RPMI7951 (cell line): Measurements from ENCODE around the gene RTEL1. TPM values are rescaled to one million over a fixed set of nuclear protein-coding genes. Genes with fewer than 3 reads are reported as not detected.
"Not testable (repeated sequence)": the region's sequence is repeated elsewhere in the genome, so short reads cannot be mapped to it uniquely, and the experiment has no call there.

Experiments
- DNase-seq: peaks from one replicate; pipeline ENCODE4 v3.0.0-alpha.2; 2012; ENCODE audit warnings: low read depth
- total RNA-seq: library from RNA; depleted of rRNA; stranded (reverse); fragments of >200 nt; shearing (Covaris generic); gene quantifications from 2 replicates; pipeline ENCODE4 v1.2.3, GENCODE V29; 2014

Gene RTEL1
- total RNA-seq, 1 experiment from 2014 or later, result 18.7 TPM

- no peak for DNase-seq
Observed at GRCh38 chr20:63708301-63709148, 50.4 kb downstream of the RTEL1 start.

- no peak for DNase-seq
Observed at GRCh38 chr20:63709149-63709527, 51.0 kb downstream of the RTEL1 start.

DNA sequence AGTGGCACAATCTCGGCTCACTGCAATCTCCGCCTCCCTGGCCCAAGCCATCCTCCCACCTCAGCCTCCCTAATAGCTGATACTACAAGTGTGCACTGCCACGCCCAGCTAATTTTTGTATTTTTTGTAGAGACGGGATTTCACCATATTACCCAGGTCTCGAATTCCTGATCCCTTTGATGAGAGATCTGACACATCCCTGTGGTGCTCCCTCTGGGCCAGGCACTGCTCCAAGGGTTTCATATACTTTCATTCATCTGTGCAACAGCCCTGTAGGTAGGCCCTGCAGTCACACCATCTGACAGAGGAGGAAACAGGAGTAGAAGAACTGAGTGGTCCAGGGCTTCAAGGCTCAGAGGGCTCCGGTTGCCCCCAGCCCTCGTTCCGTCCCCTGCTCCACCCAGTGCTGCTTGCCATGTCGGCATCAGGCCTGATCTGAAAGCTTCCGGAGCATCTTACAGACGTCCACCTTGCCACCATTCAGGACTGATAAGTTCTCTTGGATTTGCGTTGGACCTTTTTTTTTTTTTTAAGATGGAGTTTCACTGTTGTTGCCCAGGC is 53.1 kb downstream of the RTEL1 start:
- no peak for DNase-seq

- DNase-seq, result no peak
Observed at GRCh38 chr20:63712191-63712590, 54.1 kb downstream of the RTEL1 start.

DNA sequence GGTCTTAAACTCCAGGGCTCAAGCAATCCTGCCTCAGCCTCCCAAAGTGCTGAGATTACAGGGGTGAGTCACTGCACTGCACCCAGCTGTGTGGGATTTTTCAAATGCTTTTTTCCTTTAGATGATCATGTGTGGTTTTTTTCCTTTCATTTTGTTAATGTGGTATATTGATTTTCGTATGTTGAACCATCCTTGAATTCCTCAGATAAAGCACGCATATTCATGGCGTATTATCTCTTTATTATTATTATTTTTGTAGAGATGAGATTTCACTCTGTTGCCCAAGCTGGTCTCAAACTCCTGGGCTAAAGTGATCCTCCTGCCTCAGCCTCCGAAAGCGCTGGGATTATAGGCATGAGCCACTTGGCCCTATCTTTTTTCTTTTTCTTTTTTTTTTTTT is 56.7 kb downstream of the RTEL1 start:
- DNase-seq, result no peak

DNA sequence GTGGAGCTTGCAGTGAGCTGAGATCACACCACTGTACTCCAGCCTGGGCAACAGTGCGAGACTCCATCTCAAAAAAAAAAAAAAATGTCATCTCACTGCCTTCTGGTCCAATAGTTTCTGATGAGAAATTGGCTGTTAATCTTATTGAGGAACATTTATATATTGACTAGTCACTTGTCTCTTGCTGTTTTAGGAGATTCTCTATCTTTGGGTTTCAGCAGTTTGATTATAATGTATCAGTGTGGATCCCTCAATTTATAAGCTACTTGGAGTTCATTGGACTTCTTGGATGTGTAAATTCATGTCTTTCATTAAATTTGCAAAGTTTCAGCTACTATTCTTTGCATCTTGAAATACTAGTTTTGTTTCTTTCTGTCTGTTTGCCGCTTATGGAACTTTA is 60.9 kb downstream of the RTEL1 start:
- DNase-seq, result no peak

DNA sequence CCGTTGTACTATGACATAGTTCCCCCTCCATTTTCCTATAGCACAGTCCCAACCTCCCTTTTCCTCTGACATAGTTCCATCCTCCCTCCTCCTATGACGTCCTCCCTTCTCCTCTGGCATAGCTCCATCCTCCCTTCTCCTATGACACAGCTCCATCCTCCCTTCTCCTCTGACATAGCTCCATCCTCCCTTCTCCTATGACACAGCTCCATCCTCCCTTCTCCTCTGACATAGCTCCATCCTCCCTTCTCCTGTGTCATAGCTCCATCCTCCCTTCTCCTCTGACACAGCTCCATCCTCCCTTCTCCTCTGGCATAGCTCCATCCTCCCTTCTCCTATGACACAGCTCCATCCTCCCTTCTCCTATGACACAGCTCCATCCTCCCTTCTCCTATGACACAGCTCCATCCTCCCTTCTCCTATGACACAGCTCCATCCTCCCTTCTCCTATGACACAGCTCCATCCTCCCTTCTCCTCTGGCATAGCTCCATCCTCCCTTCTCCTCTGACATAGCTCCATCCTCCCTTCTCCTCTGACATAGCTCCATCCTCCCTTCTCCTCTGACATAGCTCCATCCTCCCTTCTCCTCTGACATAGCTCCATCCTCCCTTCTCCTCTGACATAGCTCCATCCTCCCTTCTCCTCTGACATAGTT is 65.0 kb downstream of the RTEL1 start:
- DNase-seq, result not testable (repeated sequence)

DNA sequence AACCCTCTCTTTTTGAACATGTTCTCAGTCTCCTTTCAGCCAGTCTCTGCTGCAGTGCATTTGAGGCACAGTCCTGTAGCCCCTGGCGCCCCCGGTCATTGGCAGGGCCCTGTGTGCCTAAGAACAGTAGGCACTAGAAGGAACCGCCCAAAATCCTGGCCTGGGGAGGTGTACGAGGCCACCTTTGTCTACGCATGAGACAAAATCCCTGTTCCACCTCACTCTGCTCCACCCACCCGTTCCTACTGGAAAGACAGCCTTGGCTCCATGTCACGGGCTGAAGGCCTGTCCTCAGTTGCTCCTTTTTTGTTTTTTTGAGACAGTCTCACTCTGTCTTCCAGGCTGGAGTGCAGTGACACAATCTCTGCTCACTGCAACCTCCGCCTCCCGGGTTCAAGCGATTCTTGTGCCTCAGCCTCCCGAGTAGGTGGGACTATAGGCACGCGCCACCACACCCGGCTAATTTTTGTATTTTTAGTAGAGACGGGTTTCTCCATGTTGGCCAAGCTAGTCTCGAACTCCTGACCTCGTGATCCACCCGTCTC is 72.1 kb downstream of the RTEL1 start:
- not testable (repeated sequence) for DNase-seq

- DNase-seq, result no peak
Observed at GRCh38 chr20:63731410-63731809, 73.3 kb downstream of the RTEL1 start.

DNA sequence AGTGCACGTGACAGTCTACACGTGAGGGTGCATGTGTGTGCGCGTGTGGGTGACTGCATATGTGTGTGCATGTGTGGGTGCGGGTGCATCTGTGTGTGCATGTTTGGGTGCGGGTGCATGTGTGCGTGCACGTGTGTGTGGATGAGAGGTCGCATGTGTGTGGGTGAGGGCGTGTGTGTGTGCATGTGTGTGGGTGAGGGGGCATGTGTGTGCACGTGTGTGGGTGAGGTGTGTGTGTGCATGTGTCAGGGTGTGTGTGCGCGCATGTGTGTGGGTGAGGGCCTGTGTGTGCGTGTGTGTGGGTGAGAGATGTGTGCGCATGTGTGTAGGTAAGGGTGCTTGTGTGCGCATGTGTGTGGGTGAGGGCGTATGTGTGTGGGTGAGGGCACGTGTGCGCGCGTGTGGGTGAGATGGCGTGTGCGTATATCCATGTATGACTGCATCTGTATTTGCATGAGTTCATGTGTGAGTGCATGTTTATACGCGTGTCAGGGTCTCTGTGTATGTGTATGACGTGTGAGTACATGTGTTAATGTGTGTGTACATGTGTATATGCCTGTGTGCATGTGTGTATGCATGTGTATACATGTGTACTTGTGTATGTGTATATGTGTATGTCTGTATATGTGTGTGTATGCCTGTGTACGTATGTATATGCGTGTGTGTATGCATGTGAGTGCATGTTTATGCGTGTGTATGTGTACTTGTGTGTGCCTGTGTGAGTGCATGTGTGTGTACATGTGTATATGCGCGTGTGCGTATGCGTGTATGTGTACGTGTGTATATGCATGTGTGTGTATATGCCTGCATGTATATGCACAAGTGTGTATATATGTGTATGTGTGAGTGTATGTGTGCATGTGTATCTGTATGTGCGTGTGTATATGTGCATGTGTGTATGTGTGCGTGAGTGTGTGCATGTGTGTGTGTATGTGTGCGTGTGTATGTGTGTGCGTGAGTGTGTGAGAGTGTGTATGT is 74.3 kb downstream of the RTEL1 start:
- DNase-seq, result no peak

- no peak for DNase-seq
Observed at GRCh38 chr20:63733117-63733516, 75.0 kb downstream of the RTEL1 start.

DNA sequence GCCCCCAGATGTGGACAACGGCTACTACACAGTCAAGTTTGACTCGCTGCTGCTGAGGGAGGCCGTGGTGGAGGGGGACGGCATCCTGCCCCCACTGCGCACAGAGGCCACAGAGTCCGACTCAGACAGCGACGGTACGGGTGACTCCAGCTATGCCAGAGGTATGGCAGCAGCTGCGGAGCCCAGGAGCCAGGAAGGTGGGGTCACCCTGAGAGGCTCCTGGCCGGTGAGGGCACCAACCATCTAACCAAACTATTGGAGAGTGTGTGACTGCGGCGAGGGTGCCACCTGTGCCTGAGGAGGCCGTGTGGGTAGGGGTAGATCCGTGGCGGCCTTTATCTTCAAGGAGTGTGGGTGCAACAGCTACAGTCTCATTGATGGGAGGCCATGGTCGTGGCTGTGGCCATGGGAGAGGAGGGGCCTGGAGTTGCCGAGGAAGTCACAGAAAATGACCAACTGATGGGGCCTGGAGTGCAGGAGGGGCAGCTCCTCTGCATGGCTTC is 75.5 kb downstream of the RTEL1 start:
- no peak for DNase-seq

DNA sequence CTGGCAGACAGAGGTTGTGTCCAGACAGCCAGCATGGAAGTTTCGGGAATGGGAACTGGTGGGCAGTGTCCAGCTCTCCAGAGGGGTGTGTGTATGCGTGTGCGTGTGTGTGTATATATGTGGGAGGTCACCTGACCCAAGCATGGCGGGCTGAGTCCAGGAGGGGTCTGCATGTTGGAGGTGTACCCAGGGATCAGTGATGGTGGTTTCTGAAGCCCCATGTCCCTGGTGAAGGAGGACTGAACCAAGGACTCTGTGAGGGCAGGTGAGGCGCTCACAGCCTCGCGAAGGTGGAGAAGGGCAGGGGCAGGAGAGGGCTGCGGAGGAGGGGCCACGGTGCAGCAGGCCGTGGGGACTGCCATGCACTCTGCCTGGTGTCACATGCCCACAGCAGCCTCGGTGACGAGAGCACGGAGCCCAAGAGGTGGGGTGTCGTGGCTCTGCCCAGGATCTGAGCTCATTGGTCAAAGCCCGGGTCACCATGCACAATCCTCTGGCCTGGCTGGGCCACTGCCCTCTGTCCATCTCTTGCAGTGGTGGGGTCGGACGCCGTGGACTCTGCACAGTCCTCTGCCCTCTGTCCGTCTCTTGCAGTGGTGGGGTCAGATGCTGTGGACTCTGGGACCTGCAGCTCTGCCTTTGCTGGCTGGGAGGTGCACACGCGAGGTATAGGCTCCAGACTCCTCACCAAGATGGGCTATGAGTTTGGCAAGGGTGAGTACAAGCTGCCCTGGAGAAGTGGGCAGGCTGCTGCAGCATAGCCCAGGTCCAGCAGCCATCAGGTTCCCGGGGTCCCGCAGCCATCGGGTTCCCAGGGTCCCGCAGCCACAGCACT is 76.2 kb downstream of the RTEL1 start:
- DNase-seq, result no peak

GRCh38 chr20:63734946-63735858 is 77.1 kb downstream of the RTEL1 start:
- no peak for DNase-seq

GRCh38 chr20:63735859-63736718 is 78.0 kb downstream of the RTEL1 start, which contains the start of gene LIME1:
Gene LIME1, plus strand, starts transcription at chr20:63736664. Its CDS starts 886 bp downstream, at chr20:63737550.
- DNase-seq, result no peak

DNA sequence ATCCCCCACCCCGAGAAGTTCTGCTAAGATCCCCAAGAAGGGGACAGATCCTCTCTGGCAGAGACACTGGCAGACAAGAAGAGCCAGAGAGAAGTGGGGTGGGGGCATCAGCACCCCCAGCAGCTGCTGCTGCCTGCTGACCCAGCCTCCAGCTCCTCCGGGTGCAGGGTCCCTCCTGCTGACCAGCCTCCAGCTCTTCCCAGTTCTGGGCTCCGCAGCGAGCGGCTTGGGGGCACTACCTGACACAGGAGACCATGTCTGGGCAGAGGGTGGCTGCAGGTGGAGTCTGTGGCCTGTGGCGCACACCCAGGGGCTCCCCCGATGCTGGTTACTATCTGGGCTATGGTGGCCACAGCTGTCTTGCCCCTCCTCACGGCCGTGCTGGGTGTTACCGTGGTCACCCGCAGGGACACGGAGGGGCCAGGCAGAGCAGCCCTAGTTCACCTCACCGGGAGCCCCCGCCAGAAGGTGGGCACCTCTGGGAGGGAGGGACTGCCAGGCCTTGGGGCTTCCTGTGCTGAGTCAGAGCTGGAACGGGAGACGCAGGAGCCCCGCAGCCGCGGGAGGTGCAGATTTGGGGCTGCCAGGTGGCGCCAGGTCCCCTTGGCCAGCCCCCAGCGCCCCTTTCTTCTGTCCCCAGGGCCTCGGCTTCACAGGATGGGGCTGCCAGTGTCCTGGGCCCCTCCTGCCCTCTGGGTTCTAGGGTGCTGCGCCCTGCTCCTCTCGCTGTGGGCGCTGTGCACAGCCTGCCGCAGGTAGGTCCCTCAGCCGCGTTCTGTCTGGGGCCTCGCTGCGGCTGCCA is 79.0 kb downstream of the RTEL1 start:
- no peak for DNase-seq

DNA sequence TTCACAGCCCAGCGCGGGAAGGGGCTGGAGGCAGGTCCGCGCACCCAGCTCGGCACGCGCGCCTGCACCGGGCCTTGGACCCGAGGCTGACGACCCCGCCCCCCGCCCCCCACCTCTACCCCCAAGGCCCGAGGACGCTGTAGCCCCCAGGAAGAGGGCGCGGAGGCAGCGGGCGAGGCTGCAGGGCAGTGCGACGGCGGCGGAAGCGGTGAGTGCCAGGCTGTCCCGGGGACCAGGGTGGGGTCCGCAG is 79.5 kb downstream of the RTEL1 start:
- no peak for DNase-seq
